OCI-M1 (cell line): ENCODE results near the gene BZW2.
A peak's percentile ranks its signal among the peaks of the same experiment; 100 is the strongest.

Source experiments
- DNase-seq: peaks from one replicate; lab custom pipeline; 2025; lab: John Stamatoyannopoulos, UW

BZW2 gene

GRCh38 chr7:16753102-16753931 is 107.3 kb downstream of the BZW2 start, which contains the start of gene TSPAN13:
TSPAN13 (plus strand) TSS chr7:16753755; CDS start chr7:16753968, 213 bp downstream.
- peak; percentile 87 for DNase-seq

- peak; percentile 59 for DNase-seq
These were observed 108.2 kb downstream of the BZW2 start for GRCh38 chr7:16753932-16754855.

GRCh38 chr7:16754856-16755317 is 108.9 kb downstream of the BZW2 start:
- DNase-seq, result peak; percentile 44

- DNase-seq, result no peak
These were observed 109.4 kb downstream of the BZW2 start for GRCh38 chr7:16755397-16755796.
